Smooth muscle cell (in vitro differentiated cells): ENCODE measurements around the gene TBXT. TPM values are rescaled to one million over a fixed set of nuclear protein-coding genes. Genes with fewer than 3 reads are reported as not detected.

Source experiments
- DNase-seq: peaks from one replicate; lab custom pipeline; 2025; ENCODE audit not compliant: unreplicated experiment; lab: John Stamatoyannopoulos, UW
- H2AFZ ChIP-seq: fragments of 200-600 bp; sonication (generic); 2 replicates; pipeline ENCODE4 v1.6.0; 2016; ENCODE audit warnings: antibody characterized with exemption, low read depth, mild to moderate bottlenecking
- H3F3A ChIP-seq: fragments of 200-600 bp; sonication (generic); 2 replicates; pipeline ENCODE4 v1.6.0; 2017; ENCODE audit warnings: antibody characterized with exemption, low read depth
- H3K27ac ChIP-seq: fragments of 200-600 bp; sonication (generic); 2 replicates; pipeline ENCODE4 v1.5.1; 2016; ENCODE audit warnings: low read depth, mild to moderate bottlenecking
- H3K27me3 ChIP-seq: fragments of 200-600 bp; sonication (generic); 2 replicates; pipeline ENCODE4 v1.6.1; 2016; ENCODE audit warnings: low read depth, mild to moderate bottlenecking
- H3K36me3 ChIP-seq: fragments of 200-600 bp; sonication (generic); 2 replicates; pipeline ENCODE4 v1.5.1; 2016; ENCODE audit warnings: low read depth
- H3K4me1 ChIP-seq: fragments of 200-600 bp; sonication (generic); 2 replicates; pipeline ENCODE4 v1.5.1; 2016; ENCODE audit warnings: low read depth
- H3K4me2 ChIP-seq: fragments of 200-600 bp; sonication (generic); 2 replicates; pipeline ENCODE4 v1.6.0; 2016; ENCODE audit warnings: mild to moderate bottlenecking
- H3K4me3 ChIP-seq: fragments of 200-600 bp; sonication (generic); 2 replicates; pipeline ENCODE4 v1.5.1; 2016; ENCODE audit warnings: mild to moderate bottlenecking
- H3K79me2 ChIP-seq: fragments of 200-600 bp; sonication (generic); 2 replicates; pipeline ENCODE4 v1.6.0; 2016; ENCODE audit warnings: low read depth, mild to moderate bottlenecking
- H3K9ac ChIP-seq: fragments of 200-600 bp; sonication (generic); 2 replicates; pipeline ENCODE4 v1.6.0; 2016; ENCODE audit warnings: low read depth
- H3K9me3 ChIP-seq: fragments of 200-600 bp; sonication (generic); replicated peaks from 2 replicates; pipeline ENCODE4 v1.5.1; 2016; ENCODE audit warnings: low read depth
- H4K20me1 ChIP-seq: fragments of 200-600 bp; sonication (generic); 2 replicates; pipeline ENCODE4 v1.6.0; 2016; ENCODE audit warnings: low read depth
- WGBS: methylation state at CpG from one replicate; pipeline ENCODE4 v1.1.7; 2016; ENCODE audit warnings: low lambda C conversion rate; 5-methylcytosine and 5-hydroxymethylcytosine counted together
- polyA plus RNA-seq: library from polyadenylated mRNA; unstranded; fragments of >200 nt; fragmentation: Nextera tagmentation; extraction: Ambion mirVana; gene quantifications from 2 replicates; pipeline ENCODE4 v1.2.1, GENCODE V29; 2016
- total RNA-seq: library from RNA; depleted of rRNA; stranded (reverse); fragments of >200 nt; gene quantifications from 2 replicates; pipeline ENCODE4 v1.2.3, GENCODE V29; 2014
- TF ChIP-seq, protein P1 (sequence below): fragments of 200-600 bp; sonication (generic); IDR thresholded peaks from 2 replicates; pipeline ENCODE4 v1.5.1; 2017; ENCODE audit warnings: borderline replicate concordance, mild to moderate bottlenecking, antibody characterized with exemption; ENCODE audit not compliant: insufficient read depth, poor library complexity, severe bottlenecking

The TBXT gene
- total and polyA plus RNA-seq, 2 experiments from 2014 or later = not detected

DNA sequence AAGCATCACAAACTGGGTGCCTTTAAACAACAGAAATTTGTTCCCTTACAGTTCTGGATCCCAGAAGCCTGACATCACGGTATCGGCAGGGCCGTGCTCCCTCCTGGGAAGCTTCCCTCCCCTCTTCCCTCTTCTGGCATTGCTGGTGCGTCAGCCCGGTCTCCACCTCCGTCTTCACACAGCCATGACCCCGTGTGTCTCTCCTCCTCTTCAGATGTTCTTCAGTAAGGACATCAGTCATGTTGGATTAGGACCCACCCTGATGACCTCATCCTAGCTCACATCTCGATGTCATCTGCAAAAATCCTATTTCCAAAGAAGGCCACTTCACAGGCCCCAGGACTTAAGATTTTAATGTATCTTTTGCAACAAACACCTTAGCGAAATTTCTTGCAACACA, 38.4 kb upstream of the TBXT start:
- Histone ChIP-seq H3K27me3 (no peaks in the 10 kb centered on the region), H3K4me2 (no peak overlapping the region), H4K20me1 (no peaks in the 10 kb centered on the region), H3F3A (no peaks in the 10 kb centered on the region), H3K9ac (no peak overlapping the region), H3K36me3 (no peaks in the 10 kb centered on the region), H3K4me1 (no peaks in the 10 kb centered on the region), H3K27ac (no peak overlapping the region), H3K9me3 (no peaks in the 10 kb centered on the region), H3K79me2 (no peaks in the 10 kb centered on the region), H2AFZ (no peak overlapping the region), H3K4me3 (no peak overlapping the region)
- no peak for DNase-seq
- 91% methylated on average over 9 of the region's 9 CpGs for WGBS
- TF ChIP-seq, protein P1, sequence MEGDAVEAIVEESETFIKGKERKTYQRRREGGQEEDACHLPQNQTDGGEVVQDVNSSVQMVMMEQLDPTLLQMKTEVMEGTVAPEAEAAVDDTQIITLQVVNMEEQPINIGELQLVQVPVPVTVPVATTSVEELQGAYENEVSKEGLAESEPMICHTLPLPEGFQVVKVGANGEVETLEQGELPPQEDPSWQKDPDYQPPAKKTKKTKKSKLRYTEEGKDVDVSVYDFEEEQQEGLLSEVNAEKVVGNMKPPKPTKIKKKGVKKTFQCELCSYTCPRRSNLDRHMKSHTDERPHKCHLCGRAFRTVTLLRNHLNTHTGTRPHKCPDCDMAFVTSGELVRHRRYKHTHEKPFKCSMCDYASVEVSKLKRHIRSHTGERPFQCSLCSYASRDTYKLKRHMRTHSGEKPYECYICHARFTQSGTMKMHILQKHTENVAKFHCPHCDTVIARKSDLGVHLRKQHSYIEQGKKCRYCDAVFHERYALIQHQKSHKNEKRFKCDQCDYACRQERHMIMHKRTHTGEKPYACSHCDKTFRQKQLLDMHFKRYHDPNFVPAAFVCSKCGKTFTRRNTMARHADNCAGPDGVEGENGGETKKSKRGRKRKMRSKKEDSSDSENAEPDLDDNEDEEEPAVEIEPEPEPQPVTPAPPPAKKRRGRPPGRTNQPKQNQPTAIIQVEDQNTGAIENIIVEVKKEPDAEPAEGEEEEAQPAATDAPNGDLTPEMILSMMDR = no peak

DNA sequence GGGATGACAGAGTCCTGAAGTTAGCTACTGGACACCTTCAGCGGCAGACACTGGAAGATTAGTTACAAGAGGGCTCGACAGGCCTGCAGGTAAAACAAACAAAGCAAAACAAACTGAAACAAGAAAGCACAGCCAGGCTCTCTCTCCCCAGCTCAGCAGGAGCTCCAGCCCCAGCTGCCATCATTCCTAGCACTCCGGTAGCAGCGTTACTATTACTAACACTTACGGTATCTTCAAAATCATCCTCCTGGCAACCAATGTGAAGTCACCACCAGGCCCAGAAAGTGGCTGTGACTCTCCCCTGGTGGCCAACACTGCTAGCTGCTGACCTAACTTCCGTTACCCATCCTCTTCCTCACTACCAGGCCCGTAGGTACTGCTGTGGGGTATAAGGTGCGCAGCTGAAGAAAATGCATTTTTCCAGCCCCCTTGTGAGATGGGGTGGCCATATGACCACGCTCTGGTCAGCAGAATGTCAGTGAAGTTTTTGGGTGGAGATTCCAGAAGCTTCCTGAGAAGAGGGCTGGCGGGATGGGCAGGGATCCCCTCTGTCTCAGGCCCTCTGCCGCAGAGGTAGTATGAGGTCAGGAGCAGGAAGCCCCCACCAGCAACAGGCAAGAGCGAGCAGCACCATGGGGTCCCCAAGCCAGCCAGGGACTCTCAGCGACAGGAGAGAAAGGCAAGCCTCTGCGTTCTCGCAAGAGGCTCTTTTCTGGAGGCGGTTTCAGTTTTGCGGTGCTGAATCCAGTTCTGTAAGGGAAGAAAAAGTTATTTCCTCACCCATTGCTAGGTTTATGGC, 37.4 kb upstream of the TBXT start:
- TF ChIP-seq, protein P1 = no peak
- no peak for DNase-seq
- H3K4me2 ChIP-seq = no peak overlapping the region
- no peak overlapping the region for H3K27ac ChIP-seq
- no peak overlapping the region for H3K9ac ChIP-seq
- 88% methylated on average over 17 of the region's 17 CpGs for WGBS
- no peaks in the 10 kb centered on the region for H3K36me3 ChIP-seq
- H3F3A ChIP-seq = no peaks in the 10 kb centered on the region
- no peaks in the 10 kb centered on the region for H3K27me3 ChIP-seq
- no peak overlapping the region for H2AFZ ChIP-seq
- H3K4me3 ChIP-seq = no peak overlapping the region
- H3K4me1 ChIP-seq = no peaks in the 10 kb centered on the region
- H3K79me2 ChIP-seq = no peaks in the 10 kb centered on the region
- no peaks in the 10 kb centered on the region for H4K20me1 ChIP-seq
- no peaks in the 10 kb centered on the region for H3K9me3 ChIP-seq

- WGBS = 94% methylated on average over 14 of the region's 14 CpGs
- TF ChIP-seq, protein P1 = no peak
These were observed 36.1 kb upstream of the TBXT start for GRCh38 chr6:166203641-166204222.

More at GRCh38 chr6:166203641-166204222, 36.1 kb upstream of the TBXT start:
- Histone ChIP-seq H3K79me2 (no peaks in the 10 kb centered on the region), H3K4me3 (no peak overlapping the region), H3K27ac (no peak overlapping the region), H3K27me3 (no peaks in the 10 kb centered on the region), H3K4me1 (no peaks in the 10 kb centered on the region), H4K20me1 (no peaks in the 10 kb centered on the region), H3F3A (no peaks in the 10 kb centered on the region), H3K9ac (no peak overlapping the region), H3K9me3 (no peaks in the 10 kb centered on the region), H3K36me3 (no peaks in the 10 kb centered on the region), H2AFZ (no peak overlapping the region), H3K4me2 (no peak overlapping the region)
- DNase-seq = no peak
